Stimulated activated CD4-positive, alpha-beta T cell treated with anti-CD3 and anti-CD28 coated beads, Interleukin-12 subunit alpha, Interleukin-12 subunit beta, amount 100 ng/mL, for 48 hours (primary cell): ENCODE measurements around the gene VARS1.
A peak's percentile ranks its signal among the peaks of the same experiment; 100 is the strongest.
"Not testable (repeated sequence)": the region's sequence is repeated elsewhere in the genome, so short reads cannot be mapped to it uniquely, and the experiment has no call there.

Source experiments
- DNase-seq, 3 donors: peaks; one replicate each; pipeline ENCODE4 v3.0.0-alpha.2; 2020; ENCODE audit warnings: low read depth in 2 of 3, low spot score in 1 of 3

VARS1 gene

DNA sequence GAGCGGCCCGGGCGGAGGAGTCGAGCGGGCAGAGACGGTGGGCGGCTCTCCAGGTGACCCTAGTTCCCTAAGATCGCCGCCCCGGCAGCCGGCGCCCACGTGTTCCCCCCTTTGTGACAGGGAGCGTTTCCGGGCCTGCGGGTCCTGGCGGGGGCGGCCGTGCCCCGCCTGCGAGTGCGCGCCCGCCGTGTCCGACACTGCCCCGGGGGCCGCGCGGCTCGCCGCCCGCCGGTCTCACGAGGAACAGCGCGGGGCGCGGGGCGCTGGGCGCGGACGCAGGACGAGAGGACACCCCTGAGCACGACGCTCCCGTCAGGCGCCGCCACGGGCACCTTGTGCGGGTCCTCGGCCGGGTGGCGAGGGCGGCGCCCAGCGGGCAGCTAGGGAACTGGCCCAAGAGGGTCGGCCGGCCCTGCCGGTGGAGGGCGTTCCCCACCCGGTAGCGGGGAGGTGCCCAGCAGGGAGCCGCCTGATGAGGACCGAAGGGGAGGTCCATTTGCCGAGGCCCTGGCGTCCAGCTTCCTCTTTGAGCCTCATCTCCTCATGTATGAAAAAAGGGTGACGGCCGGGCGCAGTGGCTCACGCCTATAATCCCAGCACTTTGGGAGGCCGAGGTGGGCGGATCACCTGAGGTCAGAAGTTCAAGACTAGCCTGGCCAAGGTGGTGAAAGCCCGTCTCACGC is at the start of gene VARS1:
Gene VARS1, minus strand, starts transcription at position 137 of the 683 bp plus-strand sequence. CDS start 535 bp downstream, outside the sequence.
- peak; percentile 72 to 81 (median 77) for DNase-seq

DNA sequence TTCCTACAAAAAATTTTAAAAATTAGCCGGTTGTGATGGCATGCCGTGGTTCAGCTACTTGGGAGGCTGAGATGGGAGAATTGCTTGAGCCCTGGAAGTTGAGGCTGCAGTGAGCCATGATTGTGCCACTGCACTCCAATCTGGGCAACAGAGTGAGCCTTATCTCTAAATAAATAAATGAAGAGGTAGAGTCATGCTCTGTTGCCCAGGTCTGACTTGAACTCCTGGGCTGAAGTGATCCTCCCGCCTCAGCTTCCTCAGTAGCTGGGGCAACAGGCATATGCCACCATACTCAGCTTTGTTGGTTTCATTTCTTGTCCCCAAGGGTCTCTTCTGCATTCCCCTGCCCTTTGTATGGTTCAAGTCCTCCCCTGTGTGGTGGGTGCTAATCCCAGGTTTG is 49.0 kb upstream of the VARS1 start:
- DNase-seq: no peak

DNA sequence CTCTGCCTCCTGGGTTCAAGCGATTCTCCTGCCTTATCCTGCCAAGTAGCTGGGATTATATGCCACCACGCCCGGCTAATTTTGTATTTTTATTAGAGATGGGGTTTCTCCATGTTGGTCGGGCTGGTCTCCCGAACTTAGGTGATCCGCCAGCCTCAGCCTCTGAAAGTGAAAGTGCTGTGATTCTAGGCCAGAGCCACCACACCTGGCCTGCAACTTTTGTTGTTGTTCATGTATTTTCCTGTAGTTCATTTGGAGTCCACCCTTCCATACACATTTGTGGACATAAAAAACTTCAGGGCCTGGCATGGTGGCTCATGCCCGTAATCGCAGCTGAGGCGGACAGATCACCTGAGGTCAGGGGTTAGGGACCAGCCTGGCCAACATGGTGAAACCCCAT is 46.5 kb upstream of the VARS1 start:
- DNase-seq: no peak

DNA sequence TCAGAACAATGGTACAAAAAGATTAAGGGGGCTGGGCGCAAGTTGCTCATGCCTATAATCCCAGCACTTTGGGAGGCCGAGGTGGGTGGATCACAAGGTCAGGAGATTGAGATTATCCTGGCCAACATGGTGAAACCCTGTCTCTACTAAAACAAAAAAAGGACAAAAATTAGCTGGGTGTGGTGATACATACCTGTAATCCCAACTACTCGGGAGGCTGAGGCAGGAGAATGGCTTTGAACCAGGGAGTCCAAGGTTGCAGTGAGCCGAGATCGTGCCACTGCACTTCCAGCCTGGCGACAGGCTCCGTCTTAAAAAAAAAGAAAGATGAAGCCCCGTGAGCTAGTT is 44.2 kb upstream of the VARS1 start:
- DNase-seq: not testable (repeated sequence)

DNA sequence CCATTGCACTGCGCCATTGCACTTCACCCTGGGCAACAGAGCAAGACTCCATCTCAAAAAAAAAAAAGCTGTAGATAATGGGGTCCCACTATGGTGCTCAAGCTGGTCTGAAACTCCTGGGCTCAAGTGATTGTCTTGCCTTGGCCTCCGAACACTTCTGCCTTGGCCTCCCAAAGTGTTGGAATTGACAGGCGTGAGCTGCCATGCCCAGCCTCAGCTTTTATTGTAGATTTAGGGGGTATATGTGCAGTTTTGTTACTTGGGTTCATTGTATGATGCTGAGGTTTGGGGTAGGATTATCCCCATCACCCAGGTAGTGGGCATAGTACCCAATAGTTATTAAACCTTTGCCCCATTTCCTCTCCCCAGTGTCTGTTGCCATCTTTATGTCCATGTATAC is 43.4 kb upstream of the VARS1 start:
- no peak for DNase-seq

DNA sequence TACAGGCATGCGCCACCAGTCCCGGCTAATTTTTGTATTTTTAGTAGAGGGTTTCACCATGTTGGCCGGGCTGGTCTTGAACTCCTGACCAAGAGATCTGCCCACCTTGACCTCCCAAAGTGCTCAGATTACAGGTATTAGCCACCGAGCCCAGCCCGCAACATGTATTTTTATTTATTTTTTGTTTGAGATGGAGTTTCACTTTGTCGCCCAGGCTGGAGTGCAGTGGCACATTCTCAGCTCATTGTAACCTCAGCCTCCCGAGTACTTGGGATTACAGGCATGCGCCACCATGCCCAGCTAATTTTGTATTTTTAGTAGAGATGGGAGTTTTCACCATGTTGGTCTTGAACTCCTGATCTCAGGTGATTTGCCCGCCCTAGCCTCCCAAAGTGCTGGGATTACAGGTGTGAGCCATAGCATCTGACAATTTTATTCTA is 42.6 kb upstream of the VARS1 start:
- not testable (repeated sequence) for DNase-seq

DNA sequence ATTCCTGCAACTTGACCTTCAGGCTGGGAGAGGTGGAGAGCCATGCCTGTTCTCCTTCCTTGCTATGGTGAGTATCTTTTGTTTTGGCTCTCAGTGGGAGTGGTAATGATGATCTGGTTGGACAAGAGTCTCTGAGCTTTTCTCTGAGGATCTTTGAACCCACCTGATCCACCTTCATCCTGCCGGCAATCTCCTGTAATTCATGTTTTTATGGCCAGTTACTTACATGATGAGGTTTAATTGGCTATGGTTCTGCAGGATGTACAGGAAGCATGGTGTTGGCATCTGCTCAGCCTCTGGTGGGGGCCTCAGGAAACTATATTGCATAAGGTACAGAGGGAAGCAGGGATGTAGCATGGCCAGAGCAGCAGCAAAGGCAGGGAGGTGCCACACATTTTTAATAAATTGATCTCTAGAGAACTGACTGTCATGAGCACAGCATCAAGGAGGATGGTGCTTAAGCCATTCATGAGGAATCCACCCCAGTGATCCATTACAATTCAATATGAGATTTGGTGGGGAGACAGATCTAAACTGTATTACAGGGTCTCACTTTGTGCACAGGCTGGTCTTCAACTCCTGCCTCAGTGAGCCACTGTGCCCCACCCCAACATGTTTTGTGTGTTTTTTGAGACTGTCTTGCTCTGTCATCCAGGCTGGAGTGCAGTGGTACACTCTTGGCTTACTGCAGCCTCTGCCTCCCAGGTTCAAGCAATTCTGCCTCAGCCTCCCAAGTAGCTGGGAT is 42.0 kb upstream of the VARS1 start:
- no peak for DNase-seq

DNA sequence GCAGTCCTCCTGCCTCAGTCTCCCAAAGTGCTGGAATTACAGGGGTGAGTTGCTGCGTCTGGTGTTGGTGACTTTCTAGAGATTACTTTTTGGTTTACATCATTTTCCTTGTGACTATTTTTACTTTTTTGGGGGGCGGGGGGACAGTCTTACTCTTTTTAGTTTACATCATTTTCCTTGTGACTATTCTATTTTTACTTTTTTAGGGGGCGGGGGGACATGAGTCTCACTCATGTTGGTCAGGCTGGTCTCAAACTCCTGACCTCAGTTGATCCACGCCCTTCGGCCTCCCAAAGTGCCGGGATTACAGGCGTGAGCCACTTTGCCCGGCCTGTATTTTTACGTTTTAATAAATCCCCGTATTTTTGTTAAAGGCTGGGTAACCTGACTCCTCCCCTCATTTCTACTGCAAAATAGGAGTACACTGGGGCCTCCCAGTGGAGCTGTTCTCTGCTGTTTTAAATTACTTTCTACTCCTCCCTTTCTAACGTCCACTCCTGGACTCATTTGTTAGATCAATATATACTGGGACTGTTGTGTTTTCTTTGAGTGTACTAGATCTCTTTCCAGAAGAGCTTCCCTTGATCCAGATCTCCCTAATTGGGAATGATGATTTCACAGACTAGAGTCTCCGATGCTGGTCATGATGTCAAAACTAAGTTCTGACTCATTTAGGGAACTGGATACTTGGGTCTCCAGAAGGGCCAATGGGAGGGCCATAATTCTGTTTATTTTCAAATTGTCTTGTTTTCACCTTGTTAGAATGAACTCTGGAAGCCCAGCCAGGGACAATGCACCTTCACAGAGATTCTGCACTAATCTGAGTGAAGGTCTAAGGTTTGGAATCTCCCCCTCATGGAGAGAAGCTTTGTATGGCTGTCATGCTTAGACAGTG is 41.2 kb upstream of the VARS1 start:
- DNase-seq: no peak

DNA sequence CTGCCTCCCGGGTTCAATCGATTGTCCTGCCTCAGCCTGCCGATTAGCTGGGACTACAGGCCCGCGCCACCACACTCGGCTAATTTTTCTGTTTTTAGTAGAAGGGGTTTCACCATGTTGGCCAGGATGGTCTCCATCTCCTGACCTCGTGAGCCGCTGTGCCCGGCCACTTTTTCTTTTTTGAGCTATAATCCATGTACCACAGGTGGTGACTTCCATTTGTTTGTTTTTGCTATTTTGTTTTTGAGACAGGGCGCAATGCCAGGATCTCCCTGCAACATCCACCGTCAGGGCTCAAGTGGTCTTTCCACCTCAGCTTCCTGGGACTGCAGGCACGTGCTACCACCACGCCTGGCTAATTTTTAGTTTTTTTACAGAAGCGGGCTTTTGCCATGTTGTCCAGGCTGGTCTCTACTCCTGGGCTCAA is 40.5 kb upstream of the VARS1 start:
- no peak for DNase-seq

DNA sequence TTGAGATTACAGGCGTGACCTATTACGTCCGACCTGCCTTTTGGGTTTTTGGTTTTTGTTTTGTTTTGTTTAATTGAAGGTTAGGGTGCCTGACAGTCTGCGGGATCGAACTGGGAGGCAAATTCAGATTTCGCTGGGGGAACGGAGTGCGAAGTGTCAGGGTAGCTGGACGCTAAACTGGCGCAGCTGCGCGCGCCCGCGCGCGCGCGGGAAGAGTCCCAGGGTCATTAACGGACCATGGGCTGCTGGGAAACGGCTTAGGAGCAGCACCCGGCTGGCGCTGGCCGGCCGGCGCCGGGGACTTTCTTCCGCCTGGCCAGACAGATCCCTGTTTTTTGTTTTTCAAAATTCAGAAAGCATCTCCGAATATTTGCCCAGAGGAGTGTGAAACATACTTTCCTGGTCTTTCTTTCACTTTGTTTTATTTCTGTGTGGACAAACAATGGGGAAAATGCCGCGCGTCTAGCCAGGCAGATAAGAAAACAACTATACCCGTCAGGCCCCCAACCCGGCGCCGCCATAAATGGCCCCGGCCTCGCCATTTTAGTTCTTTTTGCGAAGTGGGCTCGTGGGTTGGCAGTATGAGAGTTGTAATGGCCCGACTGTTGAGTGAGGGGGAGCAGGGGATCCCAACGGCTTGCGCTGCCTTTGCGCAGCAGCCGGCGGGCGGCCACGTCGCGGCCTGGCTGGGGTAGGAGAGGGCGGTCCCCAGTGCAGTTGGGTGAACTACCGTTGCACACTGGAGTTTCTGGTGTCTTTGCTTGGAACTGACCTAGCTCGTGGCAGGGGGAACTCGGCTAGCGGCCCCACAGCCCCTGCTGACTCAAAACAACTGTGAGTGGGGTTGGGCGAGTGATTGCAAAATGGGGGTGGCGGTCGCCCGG is 39.1 kb upstream of the VARS1 start:
- DNase-seq: peak; percentile 72 to 79 (median 72)

DNA sequence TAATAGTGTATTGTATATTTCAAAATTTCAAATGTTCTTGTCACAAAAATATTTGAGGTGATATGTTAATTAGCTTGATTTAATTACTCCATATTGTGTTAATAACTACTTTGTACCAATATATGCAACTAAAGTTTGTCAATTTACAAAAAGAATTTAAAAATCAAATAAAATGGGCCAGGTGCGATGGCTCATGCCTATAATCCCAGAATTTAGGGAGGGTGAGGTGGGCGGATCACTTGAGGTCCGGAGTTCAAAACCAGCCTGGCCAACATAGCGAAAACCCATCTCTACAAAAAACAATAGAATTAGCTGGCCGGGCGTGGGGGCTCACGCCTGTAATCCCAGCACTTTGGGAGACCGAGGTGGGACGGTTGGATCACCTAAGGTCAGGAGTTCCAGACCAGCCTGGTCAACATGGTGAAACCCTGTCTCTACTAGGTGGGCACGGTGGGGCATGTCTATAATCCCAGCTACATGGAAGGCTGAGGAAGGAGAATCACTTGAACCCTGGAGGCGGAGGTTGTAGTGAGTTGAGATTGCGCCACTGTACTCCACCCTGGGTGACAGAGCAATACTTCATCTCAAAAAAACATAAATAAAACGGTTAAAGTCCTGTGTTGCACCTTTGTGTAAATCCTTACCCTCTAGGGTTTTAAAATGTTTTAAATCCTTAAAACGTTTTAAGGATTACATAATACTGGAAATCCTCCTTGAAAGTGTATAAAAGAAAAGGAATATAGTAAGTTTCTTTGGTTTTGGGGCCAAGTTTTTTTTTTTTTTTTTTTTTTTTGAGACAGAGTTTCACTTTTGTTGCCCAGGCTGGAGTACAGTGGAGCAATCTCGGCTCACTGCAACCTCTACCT is 36.0 kb upstream of the VARS1 start:
- no peak for DNase-seq

DNA sequence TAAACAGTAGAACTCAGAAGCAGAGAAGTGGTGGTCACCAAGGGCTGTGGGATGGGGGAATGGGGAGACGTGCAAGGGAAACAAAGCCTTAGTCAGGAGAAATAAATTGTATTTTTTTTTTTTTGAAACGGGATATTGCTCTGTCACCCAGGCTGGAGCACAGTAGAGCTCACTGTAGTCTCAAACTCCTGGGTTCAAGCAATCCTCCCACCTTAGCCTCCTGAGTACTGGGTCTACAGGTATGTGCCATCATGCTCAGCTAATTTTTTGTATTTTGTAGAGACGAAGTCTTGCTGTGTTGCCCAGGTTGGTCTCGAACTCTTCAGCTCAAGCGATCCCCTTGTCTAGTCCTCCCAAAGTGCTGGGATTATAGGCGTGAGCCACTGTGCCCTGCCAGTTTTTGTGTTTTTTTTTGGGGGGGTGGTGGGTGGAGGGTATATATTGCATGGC is 35.4 kb upstream of the VARS1 start:
- no peak for DNase-seq

DNA sequence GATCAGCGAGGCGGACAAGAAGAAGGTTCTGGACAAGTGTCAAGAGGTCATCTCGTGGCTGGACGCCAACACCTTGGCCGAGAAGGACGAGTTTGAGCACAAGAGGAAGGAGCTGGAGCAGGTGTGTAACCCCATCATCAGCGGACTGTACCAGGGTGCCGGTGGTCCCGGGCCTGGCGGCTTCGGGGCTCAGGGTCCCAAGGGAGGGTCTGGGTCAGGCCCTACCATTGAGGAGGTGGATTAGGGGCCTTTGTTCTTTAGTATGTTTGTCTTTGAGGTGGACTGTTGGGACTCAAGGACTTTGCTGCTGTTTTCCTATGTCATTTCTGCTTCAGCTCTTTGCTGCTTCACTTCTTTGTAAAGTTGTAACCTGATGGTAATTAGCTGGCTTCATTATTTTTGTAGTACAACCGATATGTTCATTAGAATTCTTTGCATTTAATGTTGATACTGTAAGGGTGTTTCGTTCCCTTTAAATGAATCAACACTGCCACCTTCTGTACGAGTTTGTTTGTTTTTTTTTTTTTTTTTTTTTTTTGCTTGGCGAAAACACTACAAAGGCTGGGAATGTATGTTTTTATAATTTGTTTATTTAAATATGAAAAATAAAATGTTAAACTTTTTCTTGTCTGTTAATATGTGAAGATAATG is 34.2 kb upstream of the VARS1 start:
- no peak for DNase-seq

DNA sequence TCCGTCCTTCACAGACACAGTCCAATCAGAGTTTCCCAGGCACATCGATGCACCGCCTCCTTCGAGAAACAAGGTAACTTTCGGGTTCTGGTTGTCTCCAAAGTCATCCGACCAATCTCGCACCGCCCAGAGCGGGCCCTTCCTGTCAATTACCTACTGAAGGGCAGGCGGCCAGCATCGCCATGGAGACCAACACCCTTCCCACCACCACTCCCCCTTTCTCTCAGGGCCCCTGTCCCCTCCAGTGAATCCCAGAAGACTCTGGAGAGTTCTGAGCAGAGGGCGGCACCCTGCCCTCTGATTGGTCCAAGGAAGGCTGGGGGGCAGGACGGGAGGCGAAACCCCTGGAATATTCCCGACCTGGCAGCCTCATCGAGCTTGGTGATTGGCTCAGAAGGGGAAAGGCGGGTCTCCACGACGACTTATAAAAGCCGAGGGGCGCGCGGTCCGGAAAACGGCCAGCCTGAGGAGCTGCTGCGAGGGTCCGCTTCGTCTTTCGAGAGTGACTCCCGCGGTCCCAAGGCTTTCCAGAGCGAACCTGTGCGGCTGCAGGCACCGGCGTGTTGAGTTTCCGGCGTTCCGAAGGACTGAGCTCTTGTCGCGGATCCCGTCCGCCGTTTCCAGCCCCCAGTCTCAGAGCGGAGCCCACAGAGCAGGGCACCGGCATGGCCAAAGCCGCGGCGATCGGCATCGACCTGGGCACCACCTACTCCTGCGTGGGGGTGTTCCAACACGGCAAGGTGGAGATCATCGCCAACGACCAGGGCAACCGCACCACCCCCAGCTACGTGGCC is 31.9 kb upstream of the VARS1 start, which contains the start of gene HSPA1B:
Gene HSPA1B, plus strand, starts transcription at position 453 of the 794 bp plus-strand sequence. Its CDS starts 213 bp downstream, at position 666.
- DNase-seq: peak; percentile 86 to 95 (median 91)

DNA sequence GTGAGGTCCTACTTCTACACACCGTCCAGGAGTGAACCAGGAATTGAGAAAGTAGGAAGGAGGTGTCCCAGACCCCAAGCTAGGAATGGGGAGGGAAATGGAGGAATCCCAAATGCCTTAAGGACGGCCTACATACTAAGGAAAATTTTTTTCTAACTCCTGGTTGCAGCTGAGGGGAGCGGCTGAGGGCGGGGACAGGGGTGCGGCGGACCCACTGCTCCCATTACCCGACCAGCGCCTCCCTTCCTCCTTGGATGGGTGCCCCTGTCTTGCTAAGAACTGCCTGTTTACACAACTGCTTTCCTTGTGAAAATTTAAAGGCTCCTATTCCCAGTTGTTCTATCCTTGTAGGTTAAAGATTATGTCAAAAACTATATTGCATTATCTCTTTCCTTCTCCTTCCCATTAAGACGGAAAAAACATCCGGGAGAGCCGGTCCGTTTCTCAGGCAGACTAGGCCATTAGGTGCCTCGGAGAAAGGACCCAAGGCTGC is 31.3 kb upstream of the VARS1 start:
- DNase-seq: no peak

DNA sequence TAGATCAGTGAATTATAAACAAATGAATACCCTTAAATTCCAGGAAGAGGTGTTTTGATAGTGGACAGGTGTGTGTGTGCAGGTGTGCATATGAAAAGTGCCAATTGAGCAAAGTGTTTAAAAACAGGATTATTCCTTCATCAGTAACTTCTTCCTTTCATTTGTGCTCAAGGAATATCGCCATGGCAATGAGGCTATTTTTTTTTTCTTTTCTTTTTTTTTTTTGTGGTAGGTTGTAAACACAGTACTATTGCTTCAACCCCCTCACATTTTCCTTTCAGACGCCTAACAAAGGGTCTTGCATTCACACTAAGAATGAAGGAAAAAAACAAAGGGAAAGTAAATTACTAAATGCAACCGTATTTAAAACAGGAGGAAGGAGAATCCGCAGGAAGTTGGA is 30.0 kb upstream of the VARS1 start:
- DNase-seq: no peak

DNA sequence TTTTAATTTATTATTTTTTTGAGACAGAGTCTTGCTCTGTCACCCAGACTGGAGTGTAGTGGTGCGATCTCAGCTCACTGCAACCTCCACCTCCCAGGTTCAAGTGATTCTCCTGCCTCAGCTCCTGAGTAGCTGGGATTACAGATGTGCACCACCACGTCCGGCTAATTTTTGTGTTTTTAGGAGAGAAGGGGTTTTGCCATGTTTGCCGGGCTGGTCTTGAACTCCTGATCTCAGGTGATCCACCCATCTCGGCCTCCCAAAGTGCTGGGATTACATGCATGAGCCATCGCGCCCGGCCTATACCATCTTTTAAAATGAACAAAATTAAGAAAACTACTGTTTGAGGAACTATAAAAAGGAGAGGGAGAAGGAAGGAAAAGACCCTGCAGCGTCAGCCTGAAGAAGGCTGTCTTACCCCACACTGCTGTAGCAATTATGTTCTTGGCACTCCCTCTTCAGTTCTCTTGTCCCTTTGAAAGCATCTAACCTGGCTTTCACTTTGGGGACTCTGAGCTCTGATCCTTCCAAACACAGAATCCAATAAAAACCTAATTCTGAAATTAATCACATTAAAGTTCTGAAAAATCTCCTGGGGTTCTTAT is 28.1 kb upstream of the VARS1 start:
- not testable (repeated sequence) for DNase-seq
